ENCODE data around the gene CSRP1. TPM values are rescaled to one million over a fixed set of nuclear protein-coding genes. Genes with fewer than 3 reads are reported as not detected.
"Not testable (repeated sequence)": the region's sequence is repeated elsewhere in the genome, so short reads cannot be mapped to it uniquely, and the experiment has no call there.

The CSRP1 gene
- total RNA-seq, 4 donors from 2014 or later = 22.7 to 91.1 (median 68.9) TPM

DNA sequence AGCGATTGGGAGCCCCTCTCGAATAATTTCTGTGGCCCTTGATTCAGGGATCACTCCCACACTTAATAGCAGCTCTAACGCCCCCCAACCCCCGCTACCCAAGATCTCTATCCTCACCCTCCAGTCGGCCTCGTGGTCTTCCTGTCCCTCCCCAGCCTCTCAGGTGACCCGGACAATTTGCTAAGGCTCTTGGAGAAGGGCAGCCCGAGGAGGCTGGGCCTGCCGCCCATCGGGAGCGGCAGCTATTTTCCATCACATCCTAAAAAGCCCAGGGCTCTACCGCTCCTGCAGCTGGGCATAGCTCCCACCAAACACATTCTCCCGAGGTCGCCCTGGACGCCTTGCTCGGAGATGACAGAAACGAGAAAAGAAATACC lies 25.9 kb downstream of the CSRP1 start:
- H3K27me3 ChIP-seq = no peaks in the 10 kb centered on the region
- ATAC-seq = peak; percentile 14 to 22
- no peaks in the 10 kb centered on the region for H3K36me3 ChIP-seq
- H3K9me3 ChIP-seq = no peaks in the 10 kb centered on the region
- peak overlapping the region; percentile 43 to 49 (median 47) for H3K4me3 ChIP-seq
- H3K4me1 ChIP-seq = peaks cover 17 to 18% of the 10 kb centered on the region in 2 donors
- peak; percentile 5 to 6 for TF ChIP-seq POLR2A (IDR thresholded peaks at IDR 0.05)
- TF ChIP-seq, protein P1, sequence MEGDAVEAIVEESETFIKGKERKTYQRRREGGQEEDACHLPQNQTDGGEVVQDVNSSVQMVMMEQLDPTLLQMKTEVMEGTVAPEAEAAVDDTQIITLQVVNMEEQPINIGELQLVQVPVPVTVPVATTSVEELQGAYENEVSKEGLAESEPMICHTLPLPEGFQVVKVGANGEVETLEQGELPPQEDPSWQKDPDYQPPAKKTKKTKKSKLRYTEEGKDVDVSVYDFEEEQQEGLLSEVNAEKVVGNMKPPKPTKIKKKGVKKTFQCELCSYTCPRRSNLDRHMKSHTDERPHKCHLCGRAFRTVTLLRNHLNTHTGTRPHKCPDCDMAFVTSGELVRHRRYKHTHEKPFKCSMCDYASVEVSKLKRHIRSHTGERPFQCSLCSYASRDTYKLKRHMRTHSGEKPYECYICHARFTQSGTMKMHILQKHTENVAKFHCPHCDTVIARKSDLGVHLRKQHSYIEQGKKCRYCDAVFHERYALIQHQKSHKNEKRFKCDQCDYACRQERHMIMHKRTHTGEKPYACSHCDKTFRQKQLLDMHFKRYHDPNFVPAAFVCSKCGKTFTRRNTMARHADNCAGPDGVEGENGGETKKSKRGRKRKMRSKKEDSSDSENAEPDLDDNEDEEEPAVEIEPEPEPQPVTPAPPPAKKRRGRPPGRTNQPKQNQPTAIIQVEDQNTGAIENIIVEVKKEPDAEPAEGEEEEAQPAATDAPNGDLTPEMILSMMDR (IDR thresholded peaks at IDR 0.05 in 4 of 5, conservative IDR thresholded peaks at IDR 0.05 in 1 of 5) = no peak
- peak overlapping the region; percentile 73 to 84 (median 78) for H3K27ac ChIP-seq
- in situ Hi-C loops (cut with MboI; ENCODE audit: low sequenced_read_pairs in 4 of 4) = loop anchor here in 3 of 4 donors (5.0 kb wide), 2 partner anchors 34 to 36 kb away; no protein-coding TSS in a partner anchor
- DNase-seq = no peak
- intact Hi-C loops (cut with DNase I; ENCODE audit: low total_unique reads) = loop anchor here (1.0 kb wide), 1 partner anchor 33 kb away; no protein-coding TSS in a partner anchor

DNA sequence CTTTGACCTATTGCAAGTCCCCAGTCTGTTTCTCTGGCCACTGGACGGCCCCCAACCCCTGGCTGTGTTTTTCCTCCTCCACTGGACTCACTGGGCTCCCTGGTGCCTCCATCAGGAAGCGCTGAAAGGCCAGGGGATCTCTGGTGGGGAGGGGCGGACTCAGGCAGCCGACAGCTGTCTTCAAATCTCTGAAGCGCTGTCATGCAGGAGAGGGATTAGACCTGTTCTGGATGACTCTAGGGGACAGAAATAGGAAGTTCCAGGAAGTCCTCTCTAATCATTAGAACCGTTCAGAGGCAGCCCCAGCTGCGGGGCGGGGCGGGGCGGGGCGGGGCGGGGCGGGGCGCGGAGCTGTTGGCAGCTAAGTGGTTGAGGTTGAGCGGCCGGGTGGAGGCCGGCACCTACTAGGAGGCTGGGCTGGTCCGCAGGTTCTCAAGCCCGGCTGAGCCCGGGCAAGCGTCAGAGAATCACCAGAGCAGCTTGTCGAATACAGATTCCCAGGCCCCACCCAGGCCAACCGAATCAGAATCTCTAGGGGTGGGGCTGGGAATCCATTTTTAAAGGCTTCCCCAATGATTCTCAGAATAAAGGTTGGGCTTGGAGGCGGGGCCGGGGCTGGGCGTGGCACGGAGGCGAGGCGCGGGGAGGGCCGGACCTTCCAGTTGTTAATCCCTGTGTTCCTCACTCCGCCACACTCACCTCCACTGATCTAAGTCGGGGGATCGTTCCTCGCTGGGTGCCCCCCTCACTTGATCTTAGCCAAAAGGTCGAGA lies 26.5 kb downstream of the CSRP1 start:
- peaks cover 17 to 18% of the 10 kb centered on the region in 2 donors for H3K4me1 ChIP-seq
- in situ Hi-C loops (cut with MboI; ENCODE audit: low sequenced_read_pairs in 4 of 4) = loop anchor here in 3 of 4 donors (5.0 kb wide), 2 partner anchors 33 to 37 kb away; no protein-coding TSS in a partner anchor

DNA sequence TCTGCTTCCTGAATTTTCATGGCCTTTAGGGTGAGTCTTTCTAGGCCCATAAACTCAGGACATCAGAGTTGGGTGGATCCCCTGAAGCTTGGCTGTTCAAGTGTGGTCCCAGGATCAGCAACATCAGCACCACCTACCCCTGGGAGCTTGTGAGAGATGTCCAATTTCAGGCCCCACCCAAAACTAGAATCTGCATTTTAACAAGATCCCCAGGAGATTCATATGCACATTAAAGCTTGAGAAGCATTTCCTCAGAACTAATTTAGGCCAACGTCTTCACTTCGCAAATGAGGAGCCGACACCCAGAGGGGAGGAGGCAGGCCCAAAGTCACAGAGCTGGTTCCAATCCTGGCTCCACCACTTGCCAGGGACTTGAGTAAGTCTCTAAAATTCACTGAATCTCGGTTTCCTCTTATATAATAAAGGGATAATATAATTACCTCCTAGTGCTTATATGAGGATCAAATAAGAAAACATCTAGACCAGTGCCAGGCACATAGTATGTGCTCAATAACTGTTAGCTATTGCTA lies 27.7 kb downstream of the CSRP1 start:
- intact Hi-C loops (cut with DNase I; ENCODE audit: low total_unique reads) = no loop called here
- Histone ChIP-seq H3K27me3 (no peaks in the 10 kb centered on the region), H3K36me3 (no peaks in the 10 kb centered on the region), H3K4me3 (no peak overlapping the region), H3K27ac (peak overlapping the region in 3 of 4 donors; percentile 75 to 84 (median 82)), H3K9me3 (no peaks in the 10 kb centered on the region), H3K4me1 (peaks cover 17 to 18% of the 10 kb centered on the region in 2 donors)
- no peak for ATAC-seq
- in situ Hi-C loops (cut with MboI; ENCODE audit: low sequenced_read_pairs in 4 of 4) = no loop called here
- TF ChIP-seq, protein P1 (IDR thresholded peaks at IDR 0.05 in 4 of 5, conservative IDR thresholded peaks at IDR 0.05 in 1 of 5) = no peak
- no peak for TF ChIP-seq POLR2A (IDR thresholded peaks at IDR 0.05)
- DNase-seq = no peak

More for the DNA sequence above, 26.5 kb downstream of the CSRP1 start:
- Histone ChIP-seq H3K9me3 (no peaks in the 10 kb centered on the region), H3K27me3 (no peaks in the 10 kb centered on the region), H3K4me3 (peak overlapping the region; percentile 43 to 49 (median 47)), H3K36me3 (no peaks in the 10 kb centered on the region), H3K27ac (peak overlapping the region; percentile 73 to 84 (median 78))
- ATAC-seq (peak; percentile 82 to 87), DNase-seq (peak; percentile 57 to 81)
- intact Hi-C loops (cut with DNase I; ENCODE audit: low total_unique reads) = loop anchor here (1.0 kb wide), 1 partner anchor 32 kb away; no protein-coding TSS in a partner anchor
- TF ChIP-seq, protein P1 (IDR thresholded peaks at IDR 0.05 in 4 of 5, conservative IDR thresholded peaks at IDR 0.05 in 1 of 5) = no peak
- TF ChIP-seq POLR2A (IDR thresholded peaks at IDR 0.05) = peak; percentile 35 to 67

DNA sequence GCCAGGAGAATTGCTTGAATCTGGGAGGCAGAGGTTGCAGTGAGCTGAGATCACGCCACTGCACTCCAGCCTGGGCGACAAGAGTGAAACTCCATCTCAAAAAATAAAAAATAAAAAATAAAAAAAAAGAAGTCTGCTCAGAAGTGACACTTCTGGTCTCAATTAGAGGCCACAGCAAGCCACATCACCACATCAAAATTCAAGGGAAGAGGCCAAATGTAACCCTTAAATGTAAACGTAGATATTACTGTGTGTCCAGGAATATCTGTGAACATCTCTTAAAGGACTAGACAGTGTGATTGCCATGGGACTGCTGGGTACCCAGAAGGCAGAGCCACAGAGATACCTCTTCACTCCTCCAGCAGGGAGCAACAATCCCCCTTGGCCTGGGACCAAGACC lies 28.3 kb downstream of the CSRP1 start:
- DNase-seq; intact Hi-C loops (cut with DNase I; ENCODE audit: low total_unique reads); in situ Hi-C loops (cut with MboI; ENCODE audit: low sequenced_read_pairs in 4 of 4); H3K9me3 ChIP-seq; H3K36me3 ChIP-seq; H3K4me3 ChIP-seq; H3K27me3 ChIP-seq; ATAC-seq: not testable (repeated sequence)
- Histone ChIP-seq H3K27ac (peak overlapping the region in 1 of 4 donors; percentile 84), H3K4me1 (peaks cover 17 to 18% of the 10 kb centered on the region in 2 donors)

All from gastrocnemius medialis (tissue), 4 donors.